ENCODE measurements around the gene NKX6-2.
"Not testable (repeated sequence)": the region's sequence is repeated elsewhere in the genome, so short reads cannot be mapped to it uniquely, and the experiment has no call there.

The NKX6-2 gene

DNA sequence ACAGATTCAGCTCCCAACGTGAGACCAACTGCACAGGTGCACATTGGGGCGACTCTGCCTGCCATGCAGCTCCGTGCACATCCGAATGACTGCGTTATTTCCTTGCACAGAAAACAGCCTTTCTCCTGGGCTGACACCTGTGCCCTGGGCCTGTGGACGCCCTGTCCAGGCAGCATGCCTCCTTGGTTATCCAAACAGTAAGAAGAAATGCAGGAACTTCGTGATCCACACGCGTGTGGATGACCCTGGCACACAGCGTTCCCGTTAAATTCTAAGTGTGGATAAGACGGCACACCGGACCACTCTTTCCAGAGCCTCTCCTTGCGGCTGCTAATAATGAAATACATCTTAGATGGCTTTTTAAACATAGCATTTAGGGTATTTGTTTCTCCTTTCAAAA lies 39.6 kb downstream of the NKX6-2 start:
- H3K4me3 Mint-ChIP-seq: no peak overlapping the region
- no peak overlapping the region for H3K27ac Mint-ChIP-seq
- peaks cover 2% of the 10 kb centered on the region for H3K36me3 Mint-ChIP-seq
- no peaks in the 10 kb centered on the region for H3K4me1 Mint-ChIP-seq
- no peaks in the 10 kb centered on the region for H3K27me3 Mint-ChIP-seq
- no peaks in the 10 kb centered on the region for H3K9me3 Mint-ChIP-seq

GRCh38 chr10:132745971-132746370 lies 40.0 kb downstream of the NKX6-2 start:
- no peaks in the 10 kb centered on the region for H3K9me3 Mint-ChIP-seq
- no peaks in the 10 kb centered on the region for H3K27me3 Mint-ChIP-seq

GRCh38 chr10:132745511-132745910 lies 40.4 kb downstream of the NKX6-2 start:
- no peak overlapping the region for H3K4me3 Mint-ChIP-seq
- no peaks in the 10 kb centered on the region for H3K9me3 Mint-ChIP-seq
- no peak overlapping the region for H3K27ac Mint-ChIP-seq
- no peaks in the 10 kb centered on the region for H3K4me1 Mint-ChIP-seq
- peaks cover 2% of the 10 kb centered on the region for H3K36me3 Mint-ChIP-seq
- no peaks in the 10 kb centered on the region for H3K27me3 Mint-ChIP-seq

More at GRCh38 chr10:132745971-132746370, 40.0 kb downstream of the NKX6-2 start:
- H3K4me1 Mint-ChIP-seq: no peaks in the 10 kb centered on the region
- no peak overlapping the region for H3K27ac Mint-ChIP-seq
- H3K4me3 Mint-ChIP-seq: no peak overlapping the region
- H3K36me3 Mint-ChIP-seq: peaks cover 2% of the 10 kb centered on the region

DNA sequence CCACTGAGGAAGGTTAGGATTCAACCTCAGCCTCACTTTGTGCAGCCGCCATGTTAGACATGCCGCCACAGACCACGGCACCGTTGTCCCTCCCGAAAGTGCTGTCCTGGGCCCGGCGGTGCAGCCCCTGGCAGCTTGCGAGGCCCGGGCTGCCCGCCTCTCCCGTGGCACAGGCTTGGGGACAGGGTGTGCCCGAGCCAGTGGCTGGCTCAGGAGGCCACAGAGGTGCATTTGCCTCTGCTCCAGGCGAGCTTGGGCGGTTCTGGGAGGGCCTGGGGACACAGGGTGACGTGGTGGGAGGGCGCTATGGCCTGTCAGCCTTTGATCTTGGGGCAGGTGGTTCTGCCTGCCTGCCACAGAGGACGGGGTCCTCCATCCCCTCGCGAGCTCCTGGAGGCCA lies 41.1 kb downstream of the NKX6-2 start:
- peaks cover 2% of the 10 kb centered on the region for H3K36me3 Mint-ChIP-seq
- no peaks in the 10 kb centered on the region for H3K9me3 Mint-ChIP-seq
- no peaks in the 10 kb centered on the region for H3K4me1 Mint-ChIP-seq
- no peak overlapping the region for H3K4me3 Mint-ChIP-seq
- H3K27me3 Mint-ChIP-seq: no peaks in the 10 kb centered on the region
- H3K27ac Mint-ChIP-seq: no peak overlapping the region

DNA sequence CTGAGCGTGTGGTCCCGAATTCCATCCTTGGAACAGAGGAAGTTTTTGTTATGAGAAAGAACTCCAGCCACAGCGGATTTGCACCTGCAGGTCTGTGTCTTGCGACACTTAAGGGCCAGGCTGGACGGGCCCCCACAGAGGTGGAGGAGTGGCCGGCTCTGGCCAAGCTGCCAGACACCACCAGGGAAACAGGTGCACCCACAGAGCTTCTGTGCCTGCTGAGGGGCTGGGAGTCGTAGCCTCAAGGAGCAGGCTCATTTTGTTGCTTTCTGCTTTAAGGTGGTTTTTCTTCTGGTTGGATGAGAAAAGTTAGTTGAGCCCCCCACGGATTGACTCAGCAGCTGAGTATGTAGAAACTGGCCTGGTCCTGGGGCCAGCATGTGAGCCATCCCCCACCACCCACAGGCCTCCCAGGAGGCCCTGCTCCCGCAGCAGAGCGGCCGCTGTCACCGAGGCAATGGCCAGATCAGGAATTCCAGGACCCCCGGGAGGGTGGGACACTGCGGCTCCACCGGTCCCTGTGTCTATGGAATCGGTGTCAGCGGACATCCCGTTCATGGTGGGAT lies 41.9 kb downstream of the NKX6-2 start:
- Mint-ChIP-seq H3K9me3 (no peaks in the 10 kb centered on the region), H3K36me3 (peaks cover 2% of the 10 kb centered on the region), H3K4me3 (no peak overlapping the region), H3K4me1 (no peaks in the 10 kb centered on the region), H3K27me3 (no peaks in the 10 kb centered on the region), H3K27ac (no peak overlapping the region)

GRCh38 chr10:132743196-132743924 lies 42.6 kb downstream of the NKX6-2 start:
- H3K27me3 Mint-ChIP-seq, H3K4me3 Mint-ChIP-seq, H3K36me3 Mint-ChIP-seq, H3K27ac Mint-ChIP-seq, H3K9me3 Mint-ChIP-seq, H3K4me1 Mint-ChIP-seq: not testable (repeated sequence)

- H3K9me3 Mint-ChIP-seq: no peaks in the 10 kb centered on the region
- H3K4me1 Mint-ChIP-seq: no peaks in the 10 kb centered on the region
- no peak overlapping the region for H3K27ac Mint-ChIP-seq
- no peak overlapping the region for H3K4me3 Mint-ChIP-seq
- no peaks in the 10 kb centered on the region for H3K27me3 Mint-ChIP-seq
- H3K36me3 Mint-ChIP-seq: no peaks in the 10 kb centered on the region
Observed at GRCh38 chr10:132742837-132743194, 43.1 kb downstream of the NKX6-2 start.

GRCh38 chr10:132742167-132742836 lies 43.6 kb downstream of the NKX6-2 start:
- H3K4me3 Mint-ChIP-seq: no peak overlapping the region
- H3K27ac Mint-ChIP-seq: no peak overlapping the region
- H3K4me1 Mint-ChIP-seq: no peaks in the 10 kb centered on the region
- H3K9me3 Mint-ChIP-seq: no peaks in the 10 kb centered on the region
- no peaks in the 10 kb centered on the region for H3K36me3 Mint-ChIP-seq
- H3K27me3 Mint-ChIP-seq: no peaks in the 10 kb centered on the region

DNA sequence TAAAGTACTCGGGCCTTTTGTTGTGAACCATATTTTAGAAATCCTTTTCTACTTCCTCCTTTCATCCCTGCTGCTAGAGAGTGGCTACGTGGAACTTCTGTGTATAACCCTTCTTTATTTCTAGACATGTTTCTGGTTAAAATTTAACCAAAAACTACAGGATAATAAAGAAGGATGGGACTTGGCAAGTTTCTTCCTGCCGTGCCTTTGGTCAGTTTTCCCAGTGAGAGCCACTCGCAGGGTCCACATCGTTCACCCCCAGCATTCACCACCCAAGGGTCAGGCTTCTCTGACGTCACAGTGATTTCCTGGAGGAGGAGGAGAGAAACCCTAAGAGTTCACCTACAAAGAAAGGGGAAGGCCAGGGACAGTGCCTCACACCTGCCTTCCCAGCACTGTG lies 45.4 kb downstream of the NKX6-2 start:
- no peak overlapping the region for H3K4me3 Mint-ChIP-seq
- H3K27me3 Mint-ChIP-seq: no peaks in the 10 kb centered on the region
- no peak overlapping the region for H3K27ac Mint-ChIP-seq
- H3K9me3 Mint-ChIP-seq: no peaks in the 10 kb centered on the region
- H3K4me1 Mint-ChIP-seq: no peaks in the 10 kb centered on the region
- no peaks in the 10 kb centered on the region for H3K36me3 Mint-ChIP-seq

DNA sequence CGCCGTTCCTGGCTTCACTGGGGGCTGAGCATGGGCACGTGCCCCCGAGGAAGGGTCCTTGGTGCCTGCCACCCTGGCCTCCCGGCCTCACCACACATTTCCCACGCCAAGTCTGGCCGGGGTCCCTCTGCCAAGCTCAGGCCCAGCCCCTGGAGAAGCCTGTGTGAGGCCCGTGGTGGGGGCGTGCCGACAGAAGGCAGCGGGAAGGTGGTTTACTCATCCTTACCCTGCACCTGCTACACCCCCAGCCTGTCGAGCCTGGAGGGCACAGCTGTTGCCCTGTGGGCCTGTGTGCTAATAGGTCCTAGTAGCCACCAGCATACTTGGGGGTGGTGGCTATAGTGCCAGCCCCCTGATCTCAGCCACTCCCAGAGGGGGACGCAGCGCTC lies 46.7 kb downstream of the NKX6-2 start:
- H3K27me3 Mint-ChIP-seq: no peaks in the 10 kb centered on the region
- no peaks in the 10 kb centered on the region for H3K4me1 Mint-ChIP-seq
- no peak overlapping the region for H3K27ac Mint-ChIP-seq

GRCh38 chr10:132738454-132739224 lies 47.3 kb downstream of the NKX6-2 start:
- no peaks in the 10 kb centered on the region for H3K4me1 Mint-ChIP-seq
- H3K27ac Mint-ChIP-seq: no peak overlapping the region

More for the DNA sequence above, 46.7 kb downstream of the NKX6-2 start:
- Mint-ChIP-seq H3K9me3 (no peaks in the 10 kb centered on the region), H3K4me3 (no peak overlapping the region), H3K36me3 (no peaks in the 10 kb centered on the region)

GRCh38 chr10:132737390-132738048 lies 48.4 kb downstream of the NKX6-2 start:
- Mint-ChIP-seq H3K36me3 (no peaks in the 10 kb centered on the region), H3K27me3 (no peaks in the 10 kb centered on the region), H3K27ac (no peak overlapping the region), H3K4me1 (no peaks in the 10 kb centered on the region), H3K9me3 (no peaks in the 10 kb centered on the region), H3K4me3 (no peak overlapping the region)

More at GRCh38 chr10:132738454-132739224, 47.3 kb downstream of the NKX6-2 start:
- no peaks in the 10 kb centered on the region for H3K9me3 Mint-ChIP-seq
- no peaks in the 10 kb centered on the region for H3K27me3 Mint-ChIP-seq
- H3K4me3 Mint-ChIP-seq: no peak overlapping the region
- no peaks in the 10 kb centered on the region for H3K36me3 Mint-ChIP-seq

- Mint-ChIP-seq H3K27ac (no peak overlapping the region), H3K36me3 (no peaks in the 10 kb centered on the region)
Observed at GRCh38 chr10:132735923-132736391, 50.0 kb downstream of the NKX6-2 start.

GRCh38 chr10:132735341-132735775 lies 50.6 kb downstream of the NKX6-2 start:
- H3K27ac Mint-ChIP-seq: no peak overlapping the region
- H3K27me3 Mint-ChIP-seq: no peaks in the 10 kb centered on the region
- no peaks in the 10 kb centered on the region for H3K4me1 Mint-ChIP-seq
- H3K9me3 Mint-ChIP-seq: no peaks in the 10 kb centered on the region
- H3K4me3 Mint-ChIP-seq: no peak overlapping the region
- H3K36me3 Mint-ChIP-seq: no peaks in the 10 kb centered on the region

More at GRCh38 chr10:132735923-132736391, 50.0 kb downstream of the NKX6-2 start:
- Mint-ChIP-seq H3K27me3 (no peaks in the 10 kb centered on the region), H3K9me3 (no peaks in the 10 kb centered on the region), H3K4me3 (no peak overlapping the region), H3K4me1 (no peaks in the 10 kb centered on the region)

- no peaks in the 10 kb centered on the region for H3K4me1 Mint-ChIP-seq
- no peaks in the 10 kb centered on the region for H3K27me3 Mint-ChIP-seq
- H3K27ac Mint-ChIP-seq: peak overlapping the region; percentile 35
- H3K36me3 Mint-ChIP-seq: no peaks in the 10 kb centered on the region
- H3K4me3 Mint-ChIP-seq: no peak overlapping the region
- H3K9me3 Mint-ChIP-seq: no peaks in the 10 kb centered on the region
Observed at GRCh38 chr10:132733926-132734325, 52.0 kb downstream of the NKX6-2 start.

Measured in activated naive CD4-positive, alpha-beta T cell treated with anti-CD3 and anti-CD28 coated beads, Interleukin-2, amount 50 U/mL, for 24 hours (primary cell).